GM21526 (cell line): Measurements from ENCODE around the gene NXPH4.

Source experiments
- ATAC-seq: cut with Tn5 transposase; IDR thresholded peaks from one replicate; pipeline ENCODE4 v1.9.1; 2021; ENCODE audit warnings: moderate library complexity; ENCODE audit not compliant: unreplicated experiment, low FRiP score

Gene NXPH4

DNA sequence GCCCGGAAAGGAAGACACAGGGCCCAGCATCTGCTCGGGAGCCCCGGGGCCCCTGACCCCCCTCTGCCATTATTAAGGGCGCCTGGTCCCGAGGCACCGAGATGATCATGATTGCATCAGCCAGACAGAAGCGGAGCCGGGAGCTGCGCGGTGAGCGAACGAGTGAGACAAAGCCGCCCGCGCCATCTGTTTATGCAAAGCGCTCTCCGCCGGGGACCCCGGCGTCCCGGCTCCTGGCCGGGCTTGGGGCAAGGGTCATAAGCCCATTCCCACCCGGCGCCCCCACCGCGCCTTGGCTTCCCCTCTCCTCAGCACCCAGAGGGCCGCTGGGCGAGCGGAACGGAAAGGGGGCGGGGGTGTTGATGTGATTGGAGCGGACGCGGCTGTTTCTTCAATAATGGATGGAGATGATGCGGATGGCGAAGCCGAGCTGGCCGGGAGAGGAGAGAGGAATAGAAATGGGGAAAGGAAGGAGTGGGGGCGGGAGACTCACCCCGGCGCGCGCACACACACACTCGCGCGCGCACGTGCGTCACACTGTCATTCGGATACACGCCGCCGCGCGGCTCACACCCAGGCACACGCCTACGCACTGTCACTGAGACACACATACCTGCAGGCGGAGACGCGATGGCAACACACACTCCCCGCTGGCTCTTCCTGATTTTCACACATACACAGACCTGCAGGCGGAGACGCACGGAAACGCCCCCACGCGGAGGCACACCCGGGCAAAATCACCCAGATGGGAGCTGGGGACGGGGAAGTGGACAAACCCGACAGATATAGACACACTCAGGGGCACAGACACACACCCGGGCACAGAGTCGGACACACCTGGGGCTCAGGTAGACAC is 23.7 kb downstream of the NXPH4 start:
- ATAC-seq = no peak

- no peak for ATAC-seq
Measured at GRCh38 chr12:57240926-57241401, 24.4 kb downstream of the NXPH4 start.

DNA sequence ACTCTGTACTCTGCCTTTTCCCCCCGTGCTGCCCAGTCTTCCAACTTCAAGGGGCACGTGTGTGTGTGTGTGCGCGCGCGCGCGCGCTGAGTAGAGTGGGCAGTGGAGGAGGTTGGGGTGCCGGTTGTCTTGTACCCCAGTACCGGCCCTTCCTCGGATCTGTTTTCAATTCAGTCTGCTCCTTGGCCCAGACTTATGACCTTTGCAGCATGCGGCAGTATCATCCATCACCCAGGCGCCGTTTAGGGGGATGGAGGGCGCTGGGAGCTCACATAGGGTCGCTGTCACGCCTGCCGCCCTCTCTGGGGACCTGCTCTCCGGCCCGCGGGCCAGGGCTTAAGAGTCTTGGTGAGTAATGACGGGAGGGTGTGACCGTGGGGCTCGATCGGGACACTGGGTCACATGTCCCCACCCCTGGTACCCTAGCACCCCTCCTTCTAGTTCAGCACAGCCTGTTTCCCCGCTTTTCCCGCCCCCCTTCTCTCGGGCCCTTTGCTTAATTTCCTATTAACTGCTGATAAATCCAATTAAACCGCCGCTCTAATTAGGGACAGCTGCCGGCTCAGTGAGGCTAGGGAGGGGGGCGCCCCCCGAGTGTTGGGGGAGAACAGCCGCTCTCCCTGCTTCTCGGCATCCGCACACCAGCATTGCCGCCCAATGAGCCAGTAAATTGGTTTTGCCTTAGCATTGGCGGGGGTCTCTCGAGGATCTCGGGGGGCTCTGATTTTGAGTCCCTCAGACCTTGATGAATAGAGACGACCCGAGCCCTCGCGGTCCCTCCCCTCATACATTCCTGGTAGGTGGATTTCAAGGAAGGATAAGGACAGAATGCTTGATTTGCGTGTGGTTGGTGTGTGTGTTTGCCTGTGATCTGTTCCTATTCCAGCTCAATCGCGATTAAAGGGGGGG is 25.1 kb downstream of the NXPH4 start:
- ATAC-seq = no peak

DNA sequence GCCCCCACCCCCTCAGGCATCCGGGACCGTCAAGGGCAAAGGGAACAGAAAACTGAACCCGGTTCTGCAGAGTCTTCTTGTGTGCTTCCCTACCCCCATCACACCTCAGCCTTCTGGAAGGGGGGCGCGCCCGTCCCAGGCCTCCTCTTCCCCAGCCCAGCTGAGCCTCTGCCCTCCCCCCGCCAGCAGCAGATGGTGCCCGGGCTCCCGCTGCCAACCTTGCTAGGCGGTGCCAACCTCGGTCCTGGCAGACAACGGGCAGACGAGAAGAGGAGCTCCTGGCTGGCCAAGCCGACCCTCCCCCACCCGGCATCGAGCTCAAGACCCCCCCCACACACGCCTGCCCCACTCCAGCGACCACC is 25.7 kb downstream of the NXPH4 start:
- no peak for ATAC-seq

- ATAC-seq = peak; percentile 31
Measured at GRCh38 chr12:57242691-57243454, 26.3 kb downstream of the NXPH4 start.

DNA sequence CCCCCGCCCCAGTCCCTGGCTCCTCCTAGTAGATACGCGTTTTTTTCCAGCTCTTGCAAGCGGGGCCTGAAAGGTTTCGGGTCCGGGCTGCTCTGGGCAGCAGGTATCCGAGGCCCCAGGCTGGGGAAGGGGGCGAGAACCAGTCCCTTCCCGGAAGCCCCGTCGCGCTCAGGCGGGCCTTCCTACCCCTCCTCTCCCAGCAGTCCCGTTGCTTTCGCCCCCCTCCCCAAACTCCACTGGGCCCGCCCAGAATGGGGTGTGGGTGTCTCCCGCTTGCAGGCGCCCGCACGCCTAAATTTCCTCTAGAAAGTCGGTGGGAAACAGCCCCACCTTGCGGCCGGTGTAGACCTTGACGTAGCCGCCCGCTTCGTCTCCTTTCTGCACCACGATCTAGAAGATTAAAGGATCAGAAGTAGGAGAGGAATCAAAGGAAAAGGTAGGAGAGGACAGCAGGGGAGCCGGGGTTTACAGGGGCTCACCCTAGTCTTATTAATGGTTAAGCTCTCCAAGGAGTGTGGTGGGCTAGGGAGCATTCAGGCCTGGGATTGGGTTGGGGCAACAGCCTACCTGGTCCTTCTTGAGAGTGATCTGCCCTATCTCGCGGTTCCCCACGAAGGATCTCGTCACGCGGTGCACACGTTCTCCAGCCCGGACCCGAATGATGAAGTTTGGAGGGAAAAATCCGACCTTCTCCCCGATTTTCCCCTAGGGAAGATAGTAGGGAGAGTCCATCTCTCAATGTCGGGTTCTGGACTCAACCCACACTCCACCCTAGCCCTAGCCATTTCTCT is 27.1 kb downstream of the NXPH4 start:
- no peak for ATAC-seq

DNA sequence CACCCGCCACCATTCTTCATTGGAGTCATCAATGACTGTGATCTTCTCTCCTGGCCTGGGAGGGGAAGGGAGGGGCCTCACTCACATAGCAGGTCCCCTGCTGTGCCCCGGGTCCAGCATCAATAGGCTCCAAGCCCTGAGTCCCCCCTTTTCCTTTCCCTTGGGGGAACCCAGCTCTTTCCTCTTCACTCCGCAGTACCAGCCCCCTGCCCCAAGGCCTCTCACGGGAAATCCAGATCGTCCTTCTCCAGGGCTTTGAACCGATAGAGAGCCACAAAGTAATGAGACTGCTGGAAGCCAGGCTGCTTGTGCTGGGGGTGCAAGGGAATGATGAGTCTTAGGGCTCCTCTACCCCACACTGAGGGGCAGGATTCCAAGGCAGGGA is 27.7 kb downstream of the NXPH4 start:
- ATAC-seq = no peak

- ATAC-seq = no peak
Measured at GRCh38 chr12:57247041-57247440, 30.4 kb downstream of the NXPH4 start.

- no peak for ATAC-seq
Measured at GRCh38 chr12:57248934-57249742, 32.5 kb downstream of the NXPH4 start.

DNA sequence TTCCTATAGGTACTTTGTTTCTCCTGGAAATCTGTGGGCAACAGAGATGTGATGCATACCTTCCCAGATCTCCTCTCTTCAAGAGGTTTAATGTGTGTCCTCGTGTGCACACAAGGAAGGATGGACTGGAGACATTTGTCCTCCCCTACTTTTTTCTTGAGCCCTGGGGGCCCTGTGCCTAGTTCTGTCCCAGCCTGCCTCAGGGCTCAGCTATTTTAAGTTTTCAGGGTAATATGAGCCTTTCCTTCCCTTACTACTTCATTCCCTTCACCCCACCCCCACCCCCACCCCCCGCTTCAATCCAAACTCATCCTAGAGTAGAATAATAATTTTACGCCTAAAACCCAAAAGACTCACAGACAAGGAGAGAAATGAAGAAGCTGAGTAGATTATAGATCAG is 33.9 kb downstream of the NXPH4 start:
- no peak for ATAC-seq

DNA sequence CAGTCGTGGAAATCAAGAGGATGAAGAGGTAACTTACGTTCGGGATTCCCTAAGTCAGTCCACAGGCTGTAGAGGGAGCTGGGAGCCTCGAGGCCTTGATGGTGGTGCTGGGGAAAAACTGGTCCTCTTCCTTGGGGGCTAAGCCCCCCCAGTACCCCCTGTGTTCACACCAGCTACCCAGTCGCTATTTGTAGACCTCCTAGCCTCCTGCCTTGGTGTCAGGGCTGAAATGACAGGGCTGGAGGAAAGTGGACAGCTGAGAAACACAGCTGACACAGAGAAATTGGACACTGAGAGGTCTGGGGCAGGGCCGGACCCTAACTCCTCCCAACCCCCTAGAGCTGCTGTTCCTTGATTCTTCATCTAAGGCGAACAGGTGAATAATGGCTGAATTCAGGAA is 34.4 kb downstream of the NXPH4 start, which contains the start of gene STAC3:
TSS of gene STAC3 (minus strand) at position 232 of the 400 bp plus-strand sequence. CDS start 1,551 bp downstream, outside the sequence.
- no peak for ATAC-seq

DNA sequence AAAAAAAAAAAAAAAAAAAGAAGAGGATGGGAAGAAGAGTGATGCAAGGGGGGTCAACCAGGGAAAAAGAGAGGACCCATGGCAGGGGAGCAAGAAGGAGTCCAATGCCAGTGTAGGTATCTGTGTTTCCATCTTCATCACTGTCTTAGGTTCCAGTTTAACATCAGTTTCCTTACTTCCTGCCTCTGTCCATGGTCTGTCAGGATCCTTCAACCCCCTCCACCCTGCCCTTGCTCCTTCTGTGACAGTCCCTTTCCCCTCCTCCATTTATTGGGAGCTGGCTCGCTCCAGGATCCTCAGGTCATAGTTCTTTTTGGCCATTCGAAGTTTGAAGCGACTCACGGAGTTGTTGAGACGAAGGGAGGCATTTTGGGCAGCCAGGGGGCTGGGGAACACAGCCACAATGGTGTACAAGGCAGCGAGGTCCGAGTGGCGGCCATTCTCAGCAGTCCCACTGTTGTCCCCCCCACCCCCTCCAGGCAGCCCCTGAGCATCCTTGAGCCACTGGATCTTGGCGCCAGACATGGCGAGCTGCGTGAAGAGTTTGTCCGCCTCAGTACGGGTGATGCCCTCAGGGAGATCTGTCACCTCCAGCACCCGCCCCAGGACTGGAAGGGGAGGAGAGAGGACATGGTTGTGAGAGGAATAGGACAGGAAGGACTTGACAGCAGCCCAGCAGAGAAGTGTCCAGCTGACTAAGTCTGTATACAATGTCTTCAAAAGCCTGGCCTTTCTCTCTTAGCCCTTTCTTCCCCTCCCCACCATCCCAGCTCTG is 38.1 kb downstream of the NXPH4 start:
- ATAC-seq = no peak

DNA sequence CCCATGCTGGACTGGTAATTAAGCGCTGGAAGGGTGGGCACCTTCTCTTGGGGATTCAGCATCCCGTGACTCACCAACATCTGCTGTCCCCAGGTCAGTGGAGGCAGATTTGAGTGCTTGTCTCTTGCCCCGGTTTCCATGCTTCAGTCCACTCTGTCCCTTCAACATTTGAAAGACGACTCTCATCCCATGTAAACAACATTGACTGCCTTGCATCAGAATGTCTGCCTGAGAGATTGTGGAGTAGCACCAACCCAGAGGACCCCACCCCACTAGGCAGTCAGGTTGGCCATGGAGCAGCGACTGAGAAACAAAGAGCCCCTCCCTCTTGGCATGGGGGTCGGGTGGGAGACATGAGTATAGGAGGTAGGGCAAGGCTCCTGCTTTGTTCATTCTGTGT is 39.3 kb downstream of the NXPH4 start:
- ATAC-seq = no peak

DNA sequence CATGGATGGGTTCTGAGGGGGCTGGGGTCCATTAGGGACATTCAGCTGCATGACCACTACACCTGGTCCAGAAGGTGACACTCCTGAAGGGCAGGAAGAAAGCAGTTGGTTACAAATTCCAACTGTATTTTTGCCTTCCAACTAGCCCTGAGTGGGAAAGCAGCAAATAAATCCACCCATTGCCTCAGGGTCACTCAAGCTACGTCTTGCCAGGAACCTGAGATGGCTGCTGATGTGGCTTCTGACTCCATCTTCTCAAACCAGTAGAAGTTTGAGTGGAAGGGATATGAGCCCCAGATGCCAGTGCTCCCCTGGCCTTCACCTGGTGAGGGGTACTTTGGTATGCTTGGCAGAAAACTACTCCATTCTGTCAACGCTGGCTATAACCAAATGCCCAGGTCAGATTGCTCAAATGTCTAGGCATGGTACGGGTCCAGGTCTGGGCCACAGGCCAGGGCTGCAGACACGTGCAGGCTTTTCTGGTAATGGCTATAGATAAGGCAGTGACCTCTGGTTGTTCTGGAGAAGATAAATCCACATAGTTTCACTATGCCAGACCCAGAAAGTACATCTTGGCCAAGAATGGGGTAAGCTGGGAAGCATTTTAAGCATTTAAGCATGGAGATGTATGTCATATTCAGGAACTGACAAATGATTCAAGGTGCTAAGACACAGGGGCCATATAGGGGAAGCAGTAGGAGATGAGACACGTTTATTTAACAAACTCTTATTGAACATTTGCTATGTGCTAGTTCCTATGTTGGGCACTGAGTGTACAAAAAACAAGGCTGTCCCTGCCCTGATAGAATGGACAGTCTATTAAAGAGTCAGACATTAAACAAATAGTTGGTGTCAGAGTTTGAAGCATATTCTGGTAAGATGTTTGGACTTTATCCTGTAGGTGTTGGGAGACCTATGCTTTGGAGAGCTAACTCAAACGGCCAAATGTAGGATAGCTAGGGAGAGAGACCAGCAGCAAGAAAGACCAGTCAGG is 42.7 kb downstream of the NXPH4 start:
- ATAC-seq = no peak

GRCh38 chr12:57260366-57260765 is 43.8 kb downstream of the NXPH4 start:
- no peak for ATAC-seq

- ATAC-seq = no peak
Measured at GRCh38 chr12:57261428-57261865, 44.9 kb downstream of the NXPH4 start.
